ENCODE data around the gene EPHB3.

GRCh38 chr3:184611607-184612281 is 50.2 kb downstream of the EPHB3 start:
- TF ChIP-seq CTCF (IDR thresholded peaks at IDR 0.05; ENCODE audit: low read length) (no peak), EZH2 (optimal IDR thresholded peaks at IDR 0.05; ENCODE audit: low read depth, low read length) (no peak)
